Muscle of arm (tissue), 12 donors: ENCODE results near the gene BCAR3. TPM values are rescaled to one million over a fixed set of nuclear protein-coding genes. Genes with fewer than 3 reads are reported as not detected.
A peak's percentile ranks its signal among the peaks of the same experiment; 100 is the strongest.

Experiments used
- DNase-seq: peaks from one replicate; pipeline ENCODE4 v3.0.0-alpha.2; 2013
- polyA plus RNA-seq, 12 donors: library from polyadenylated mRNA; unstranded; fragments of 120-200 nt; gene quantifications; one replicate each; pipeline ENCODE4 v1.2.1, GENCODE V29; 2013; ENCODE audit not compliant: insufficient read length in 12 of 12

The BCAR3 gene
- polyA plus RNA-seq, 12 donors: 14.7 to 23.5 (median 17.7) TPM; not detected in 1

- no peak for DNase-seq
Measured at GRCh38 chr1:93578911-93579825, 102.5 kb downstream of the BCAR3 start.

- no peak for DNase-seq
Measured at GRCh38 chr1:93578433-93578830, 103.2 kb downstream of the BCAR3 start.

- DNase-seq: no peak
Measured at GRCh38 chr1:93577536-93578432, 103.9 kb downstream of the BCAR3 start.

GRCh38 chr1:93576746-93577145, 104.9 kb downstream of the BCAR3 start:
- no peak for DNase-seq

GRCh38 chr1:93576346-93576745, 105.3 kb downstream of the BCAR3 start:
- DNase-seq: peak; percentile 90

- DNase-seq: no peak
Measured at GRCh38 chr1:93575621-93576284, 105.9 kb downstream of the BCAR3 start.

GRCh38 chr1:93574991-93575390, 106.6 kb downstream of the BCAR3 start:
- no peak for DNase-seq

GRCh38 chr1:93574511-93574910, 107.1 kb downstream of the BCAR3 start:
- no peak for DNase-seq

GRCh38 chr1:93573940-93574469, 107.6 kb downstream of the BCAR3 start:
- no peak for DNase-seq

- no peak for DNase-seq
Measured at GRCh38 chr1:93571623-93572310, 109.9 kb downstream of the BCAR3 start.

- DNase-seq: no peak
Measured at GRCh38 chr1:93569489-93569888, 112.1 kb downstream of the BCAR3 start.

- DNase-seq: no peak
Measured at GRCh38 chr1:93567255-93567918, 114.2 kb downstream of the BCAR3 start.

GRCh38 chr1:93566227-93566626, 115.4 kb downstream of the BCAR3 start:
- DNase-seq: no peak

GRCh38 chr1:93565496-93566206, 116.0 kb downstream of the BCAR3 start:
- DNase-seq: no peak

- DNase-seq: no peak
Measured at GRCh38 chr1:93559695-93560094, 121.9 kb downstream of the BCAR3 start.

GRCh38 chr1:93559045-93559444, 122.6 kb downstream of the BCAR3 start:
- DNase-seq: no peak

- DNase-seq: no peak
Measured at GRCh38 chr1:93556291-93556690, 125.3 kb downstream of the BCAR3 start.

- no peak for DNase-seq
Measured at GRCh38 chr1:93554883-93555872, 126.5 kb downstream of the BCAR3 start.
